T-helper 1 cell treated with Interleukin-12 subunit alpha and Interleukin-12 subunit beta and Interleukin-4 antibody, amounts not matched to agents 30 μg/mL and 1 μg/mL, for 36 hours (primary cell): Measurements from ENCODE around the gene SLX9.

ENCODE experiments used
- H3K27ac Mint-ChIP-seq: one replicate; pipeline ENCODE4 v1.8.0; 2021; ENCODE audit warnings: mild to moderate bottlenecking, mixed read lengths
- H3K27me3 Mint-ChIP-seq: one replicate; pipeline ENCODE4 v1.8.0; 2021; ENCODE audit warnings: low read depth, mixed read lengths
- H3K36me3 Mint-ChIP-seq: one replicate; pipeline ENCODE4 v1.8.0; 2021; ENCODE audit warnings: low read depth, mixed read lengths
- H3K4me1 Mint-ChIP-seq: one replicate; pipeline ENCODE4 v1.8.0; 2021; ENCODE audit warnings: low read depth, mixed read lengths
- H3K4me3 Mint-ChIP-seq: one replicate; pipeline ENCODE4 v1.8.0; 2021; ENCODE audit warnings: mild to moderate bottlenecking, moderate library complexity, mixed read lengths
- H3K9me3 Mint-ChIP-seq: one replicate; pipeline ENCODE4 v1.8.0; 2021; ENCODE audit warnings: mixed read lengths

The SLX9 gene

GRCh38 chr21:44984792-44985440 lies 45.1 kb downstream of the SLX9 start:
- no peak overlapping the region for H3K27ac Mint-ChIP-seq
- no peak overlapping the region for H3K4me3 Mint-ChIP-seq
- H3K27me3 Mint-ChIP-seq: no peaks in the 10 kb centered on the region
- no peaks in the 10 kb centered on the region for H3K4me1 Mint-ChIP-seq
- H3K9me3 Mint-ChIP-seq: no peaks in the 10 kb centered on the region
- H3K36me3 Mint-ChIP-seq: no peaks in the 10 kb centered on the region

GRCh38 chr21:44985441-44986401 lies 45.9 kb downstream of the SLX9 start:
- Mint-ChIP-seq H3K27me3 (no peaks in the 10 kb centered on the region), H3K4me3 (no peak overlapping the region), H3K9me3 (no peaks in the 10 kb centered on the region), H3K27ac (no peak overlapping the region), H3K36me3 (no peaks in the 10 kb centered on the region), H3K4me1 (no peaks in the 10 kb centered on the region)

DNA sequence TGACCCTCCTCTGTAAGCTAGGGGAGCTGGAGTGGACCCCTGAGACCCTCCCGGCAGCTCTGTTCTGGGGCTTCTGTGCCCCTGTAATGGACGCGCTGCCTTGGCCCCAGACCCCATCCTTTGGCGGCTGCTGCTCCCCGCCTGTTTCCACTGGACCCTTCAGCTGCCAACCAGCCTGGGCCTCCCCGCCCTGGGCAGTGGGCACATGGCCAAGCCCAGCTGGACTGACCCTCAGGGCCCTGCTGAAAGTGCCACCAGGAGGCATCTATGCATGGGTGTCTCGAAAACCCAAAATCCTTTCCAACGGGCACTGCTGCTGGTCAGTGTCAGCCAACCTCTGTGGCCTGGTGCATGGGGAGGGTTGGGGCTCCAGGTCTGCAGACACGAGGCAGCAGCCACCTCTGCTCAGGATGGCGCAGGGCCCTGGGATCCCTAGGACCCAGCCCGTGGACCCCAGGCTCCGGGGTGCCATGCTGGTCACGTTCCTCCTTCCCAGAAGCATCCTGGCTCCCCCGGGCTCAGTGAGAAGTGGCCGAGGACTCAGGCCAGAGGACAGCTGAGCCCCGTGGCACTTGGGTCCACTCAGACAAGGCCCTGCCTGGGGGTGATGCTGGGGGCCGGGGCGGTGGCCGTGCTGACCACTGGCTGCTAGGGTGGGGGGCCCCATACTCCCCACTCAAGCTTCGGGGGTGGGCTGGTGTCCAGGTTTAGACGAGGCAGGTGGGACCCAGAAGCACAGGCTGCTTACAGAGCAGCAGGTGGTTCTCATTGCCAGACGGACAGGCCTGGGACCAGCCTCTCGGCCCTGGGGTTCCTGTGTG lies 46.9 kb downstream of the SLX9 start:
- Mint-ChIP-seq H3K9me3 (no peaks in the 10 kb centered on the region), H3K27me3 (no peaks in the 10 kb centered on the region), H3K36me3 (no peaks in the 10 kb centered on the region), H3K4me3 (no peak overlapping the region), H3K4me1 (no peaks in the 10 kb centered on the region), H3K27ac (no peak overlapping the region)

DNA sequence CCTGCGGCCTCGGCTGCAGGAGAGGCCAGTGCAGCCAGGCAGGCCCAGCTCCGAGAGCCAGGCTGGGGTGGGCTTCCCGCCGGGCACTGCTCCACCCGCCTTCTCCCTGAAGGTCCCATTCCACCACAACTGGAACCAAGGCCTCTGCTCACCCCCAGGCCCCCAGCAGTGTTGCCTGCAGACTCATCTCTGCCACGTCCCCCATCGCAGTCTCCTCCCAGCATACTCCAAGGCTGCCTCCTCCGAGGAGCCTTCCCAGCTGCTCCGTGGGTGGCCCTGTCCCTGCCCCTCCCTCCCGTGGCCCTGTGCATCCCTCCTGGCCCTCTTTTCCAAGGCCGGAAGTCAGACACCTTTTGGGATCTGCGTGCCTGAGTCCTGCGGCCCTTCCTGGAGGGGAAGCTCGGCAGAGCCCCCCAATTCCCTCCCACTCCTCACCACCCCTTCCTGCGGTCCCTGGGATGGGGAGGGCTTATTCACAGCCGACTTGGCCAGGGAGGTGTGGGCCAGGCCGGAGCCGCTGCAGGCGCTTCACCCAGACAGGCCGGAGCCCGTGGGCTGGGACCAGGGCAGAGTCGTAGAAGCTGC lies 47.6 kb downstream of the SLX9 start:
- Mint-ChIP-seq H3K4me3 (no peak overlapping the region), H3K4me1 (no peaks in the 10 kb centered on the region), H3K27me3 (no peaks in the 10 kb centered on the region), H3K36me3 (no peaks in the 10 kb centered on the region), H3K9me3 (no peaks in the 10 kb centered on the region), H3K27ac (no peak overlapping the region)

DNA sequence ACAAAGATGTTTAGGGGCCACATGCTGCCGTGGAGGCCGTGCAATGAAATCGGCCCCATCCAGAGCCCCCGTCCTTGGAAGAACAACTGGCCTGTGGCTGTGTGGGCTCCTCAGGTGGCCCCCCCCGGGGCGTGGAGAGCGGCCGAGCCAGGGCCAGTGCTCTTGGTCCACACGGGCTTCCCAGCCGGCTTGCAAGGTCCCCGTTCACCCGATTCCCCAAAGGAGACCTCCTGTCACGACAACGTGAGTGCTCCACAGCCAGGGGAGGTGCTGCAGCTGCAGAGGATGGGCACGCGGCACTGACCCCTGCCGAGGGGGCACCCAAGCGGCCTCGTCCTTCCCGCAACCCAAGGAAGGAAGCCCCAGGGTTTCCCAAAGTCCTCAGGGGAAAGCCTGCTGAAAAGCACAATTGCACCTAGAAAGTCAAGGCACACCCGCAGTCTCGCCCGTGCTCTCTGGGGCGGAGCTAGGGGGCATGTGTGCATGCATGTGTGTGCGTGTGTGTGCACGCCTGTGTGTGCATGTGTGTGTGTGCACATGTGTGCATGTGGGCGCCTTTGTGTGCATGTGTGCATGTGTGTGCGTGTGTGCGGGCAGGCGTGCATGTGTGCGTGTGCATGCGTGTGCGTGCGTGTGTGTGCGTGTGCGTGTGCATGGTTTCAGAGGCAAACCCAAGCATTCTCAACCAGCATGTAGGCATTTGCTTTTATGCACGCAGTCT lies 48.2 kb downstream of the SLX9 start:
- H3K36me3 Mint-ChIP-seq: no peaks in the 10 kb centered on the region
- H3K27ac Mint-ChIP-seq: no peak overlapping the region
- H3K27me3 Mint-ChIP-seq: no peaks in the 10 kb centered on the region
- no peaks in the 10 kb centered on the region for H3K9me3 Mint-ChIP-seq
- H3K4me3 Mint-ChIP-seq: no peak overlapping the region
- H3K4me1 Mint-ChIP-seq: no peaks in the 10 kb centered on the region

DNA sequence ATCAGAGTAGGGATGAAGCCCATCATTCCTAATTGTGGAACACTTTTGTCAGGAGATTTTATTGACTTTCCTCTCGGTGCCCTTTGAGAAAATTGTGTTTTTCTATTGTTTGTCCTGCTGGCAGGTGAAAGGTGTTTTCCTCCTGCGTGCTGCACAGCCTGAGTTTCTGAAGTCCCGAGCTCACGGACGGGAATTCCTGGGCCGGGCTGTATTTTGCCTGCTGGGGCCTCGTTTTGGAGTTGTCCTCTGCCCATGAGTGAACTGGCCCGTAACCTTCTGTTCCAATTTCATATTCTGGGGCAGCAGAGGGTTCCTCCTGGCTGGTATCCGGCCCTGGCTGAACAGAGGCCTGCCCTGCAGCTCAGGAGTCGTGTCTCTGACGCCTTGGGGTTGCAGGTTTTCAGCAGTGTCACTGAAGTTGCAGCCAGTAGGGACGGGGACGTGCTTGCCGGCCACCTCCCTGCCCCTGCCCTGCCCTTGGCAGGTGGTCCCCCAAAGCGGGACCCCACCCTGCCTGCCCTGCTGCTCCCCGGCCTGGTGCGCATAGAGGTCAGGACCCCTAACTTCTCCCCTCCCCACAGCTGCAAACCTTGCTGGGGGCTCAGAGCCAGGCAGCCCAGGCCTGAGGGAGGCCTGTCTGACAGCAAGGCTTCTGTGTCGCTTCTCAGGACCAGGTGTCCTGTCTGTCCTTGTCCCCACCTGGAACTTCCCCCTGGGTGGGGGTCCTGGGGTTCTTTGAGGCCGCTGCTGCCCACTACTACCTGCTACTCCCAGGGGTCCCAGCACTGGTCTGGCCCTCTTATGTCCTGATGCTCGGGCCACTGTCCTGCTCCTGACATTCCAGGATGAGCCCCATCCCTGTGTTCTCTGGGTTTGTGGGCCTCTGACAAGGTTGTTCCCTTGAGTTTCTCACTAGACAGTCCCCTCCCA lies 49.0 kb downstream of the SLX9 start:
- H3K9me3 Mint-ChIP-seq: no peaks in the 10 kb centered on the region
- H3K27ac Mint-ChIP-seq: no peak overlapping the region
- H3K4me1 Mint-ChIP-seq: no peaks in the 10 kb centered on the region
- H3K4me3 Mint-ChIP-seq: no peak overlapping the region
- no peaks in the 10 kb centered on the region for H3K36me3 Mint-ChIP-seq
- no peaks in the 10 kb centered on the region for H3K27me3 Mint-ChIP-seq

GRCh38 chr21:44989537-44989886 lies 49.7 kb downstream of the SLX9 start:
- H3K36me3 Mint-ChIP-seq: no peaks in the 10 kb centered on the region

DNA sequence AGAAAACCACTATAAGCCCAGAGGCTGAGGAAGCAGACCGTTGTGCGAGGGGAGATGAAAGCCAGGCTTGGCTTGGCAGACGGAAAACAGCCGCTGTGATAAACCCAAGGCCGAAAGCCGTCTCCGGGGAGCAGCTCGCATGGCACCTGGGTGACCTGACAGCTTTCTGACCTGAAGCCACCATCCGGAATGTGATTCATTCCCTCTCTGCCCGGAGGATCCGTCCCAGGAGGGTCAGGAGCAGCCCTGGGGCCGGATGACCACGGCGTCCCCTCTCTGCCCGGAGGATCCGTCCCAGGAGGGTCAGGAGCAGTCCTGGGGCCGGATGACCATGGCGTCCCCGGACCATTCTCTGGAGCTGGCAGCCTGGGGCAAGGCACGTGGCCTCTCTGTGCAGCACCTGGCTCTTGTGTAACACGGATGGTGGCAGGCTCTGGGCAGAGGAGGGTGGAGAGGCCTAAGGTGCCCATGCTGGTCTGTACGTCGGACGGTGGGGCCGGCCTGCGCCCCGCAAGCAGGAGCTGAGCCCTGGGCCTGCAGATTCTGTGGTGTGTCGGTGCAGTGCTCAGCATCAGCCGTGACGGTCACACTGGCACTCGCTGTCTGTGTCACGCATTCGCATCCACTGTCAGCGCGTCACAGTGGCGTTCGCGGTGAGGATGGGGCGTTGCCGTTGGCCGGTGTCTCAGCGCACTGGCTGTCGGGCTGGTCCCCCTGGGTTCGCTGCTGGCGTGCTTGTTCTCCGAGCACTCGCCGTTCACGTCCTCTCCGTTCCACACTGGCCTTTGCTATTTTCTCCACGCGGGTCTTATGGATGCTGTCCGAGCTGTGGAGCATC lies 50.3 kb downstream of the SLX9 start:
- no peaks in the 10 kb centered on the region for H3K9me3 Mint-ChIP-seq
- no peak overlapping the region for H3K4me3 Mint-ChIP-seq
- no peaks in the 10 kb centered on the region for H3K4me1 Mint-ChIP-seq
- H3K36me3 Mint-ChIP-seq: no peaks in the 10 kb centered on the region
- H3K27ac Mint-ChIP-seq: no peak overlapping the region
- H3K27me3 Mint-ChIP-seq: no peaks in the 10 kb centered on the region

More at GRCh38 chr21:44989537-44989886, 49.7 kb downstream of the SLX9 start:
- Mint-ChIP-seq H3K4me3 (no peak overlapping the region), H3K27ac (no peak overlapping the region), H3K9me3 (no peaks in the 10 kb centered on the region), H3K27me3 (no peaks in the 10 kb centered on the region), H3K4me1 (no peaks in the 10 kb centered on the region)

GRCh38 chr21:44990921-44991320 lies 51.1 kb downstream of the SLX9 start:
- H3K36me3 Mint-ChIP-seq: no peaks in the 10 kb centered on the region
- no peaks in the 10 kb centered on the region for H3K27me3 Mint-ChIP-seq
- H3K27ac Mint-ChIP-seq: no peak overlapping the region
- no peaks in the 10 kb centered on the region for H3K9me3 Mint-ChIP-seq
- no peak overlapping the region for H3K4me3 Mint-ChIP-seq
- no peaks in the 10 kb centered on the region for H3K4me1 Mint-ChIP-seq

GRCh38 chr21:44991538-44992483 lies 52.0 kb downstream of the SLX9 start:
- Mint-ChIP-seq H3K27ac (no peak overlapping the region), H3K27me3 (no peaks in the 10 kb centered on the region), H3K4me1 (no peaks in the 10 kb centered on the region), H3K4me3 (no peak overlapping the region), H3K9me3 (no peaks in the 10 kb centered on the region), H3K36me3 (no peaks in the 10 kb centered on the region)

DNA sequence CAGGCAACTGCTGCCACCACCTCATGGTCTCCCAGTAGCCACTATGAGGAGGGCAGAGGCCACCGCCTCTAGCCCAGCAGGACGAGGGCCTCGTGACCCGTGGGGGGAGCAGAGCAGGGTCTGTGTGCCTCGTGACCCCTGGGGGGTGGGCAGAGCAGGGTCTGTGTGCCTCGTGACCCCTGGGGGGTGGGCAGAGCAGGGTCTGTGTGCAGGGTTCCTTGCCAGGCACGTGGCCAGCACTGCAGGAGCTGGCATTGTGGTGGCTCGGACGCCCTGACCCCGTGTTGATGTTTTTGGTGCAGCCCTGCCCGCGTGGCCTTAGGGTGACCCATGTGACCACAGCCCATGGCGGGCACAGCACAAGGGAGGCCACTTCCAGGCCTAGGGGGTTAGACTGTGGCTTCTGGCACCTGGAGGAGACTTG lies 52.8 kb downstream of the SLX9 start:
- no peaks in the 10 kb centered on the region for H3K27me3 Mint-ChIP-seq
- H3K9me3 Mint-ChIP-seq: no peaks in the 10 kb centered on the region
- no peaks in the 10 kb centered on the region for H3K4me1 Mint-ChIP-seq
- H3K27ac Mint-ChIP-seq: no peak overlapping the region
- no peaks in the 10 kb centered on the region for H3K36me3 Mint-ChIP-seq
- H3K4me3 Mint-ChIP-seq: no peak overlapping the region
